GM10266 (cell line): Measurements from ENCODE around the gene NELL1.
"Not testable (repeated sequence)": the region's sequence is repeated elsewhere in the genome, so short reads cannot be mapped to it uniquely, and the experiment has no call there.

Experiments
- DNase-seq: peaks from one replicate; pipeline ENCODE4 v3.0.0; 2012; ENCODE audit errors: extremely low spot score
- CTCF ChIP-seq: IDR thresholded peaks from 2 replicates; pipeline ENCODE4 v1.5.1; 2012; ENCODE audit warnings: mild to moderate bottlenecking, low read depth; ENCODE audit not compliant: control insufficient read depth, insufficient read depth; ENCODE audit errors: missing control alignments

NELL1 gene

DNA sequence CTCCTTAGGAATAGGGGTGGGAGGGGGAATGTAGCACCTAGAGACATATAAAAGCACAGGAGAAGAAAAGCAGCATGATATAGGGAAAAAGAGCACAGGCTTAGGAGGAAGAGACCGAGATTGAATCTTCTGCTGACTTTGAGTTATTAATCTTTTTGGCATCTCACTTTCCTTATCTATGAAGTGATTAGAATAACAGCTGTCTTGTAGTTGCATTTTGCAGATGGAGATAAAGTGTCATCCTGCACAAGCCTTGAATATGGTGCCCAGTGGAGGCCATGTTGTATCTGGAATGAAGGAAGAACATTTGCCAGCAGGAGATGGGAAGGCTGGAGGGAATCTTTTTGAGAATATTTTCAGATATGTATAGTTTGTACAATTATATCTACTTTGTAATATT, 594.7 kb downstream of the NELL1 start:
- TF ChIP-seq CTCF, result no peak
- no peak for DNase-seq

DNA sequence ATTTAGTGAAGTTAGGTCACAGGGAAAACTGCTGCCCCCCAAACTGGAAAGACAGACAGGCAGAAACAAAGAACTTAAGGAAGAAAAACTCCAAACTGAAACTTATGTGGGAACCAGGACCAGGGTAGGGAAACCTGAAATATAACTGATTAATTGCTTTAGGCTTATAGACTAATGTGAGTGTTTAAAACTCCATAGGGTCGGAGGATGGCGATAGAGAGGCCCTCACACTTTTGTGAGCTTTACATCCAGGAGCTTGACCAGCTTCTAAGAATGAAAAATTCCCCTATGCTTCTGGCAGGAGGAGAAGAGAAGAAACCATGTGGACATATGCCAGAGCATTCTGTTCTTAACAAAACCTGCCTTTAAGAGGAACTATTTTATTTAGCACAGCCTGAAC, 598.6 kb downstream of the NELL1 start:
- no peak for TF ChIP-seq CTCF

DNA sequence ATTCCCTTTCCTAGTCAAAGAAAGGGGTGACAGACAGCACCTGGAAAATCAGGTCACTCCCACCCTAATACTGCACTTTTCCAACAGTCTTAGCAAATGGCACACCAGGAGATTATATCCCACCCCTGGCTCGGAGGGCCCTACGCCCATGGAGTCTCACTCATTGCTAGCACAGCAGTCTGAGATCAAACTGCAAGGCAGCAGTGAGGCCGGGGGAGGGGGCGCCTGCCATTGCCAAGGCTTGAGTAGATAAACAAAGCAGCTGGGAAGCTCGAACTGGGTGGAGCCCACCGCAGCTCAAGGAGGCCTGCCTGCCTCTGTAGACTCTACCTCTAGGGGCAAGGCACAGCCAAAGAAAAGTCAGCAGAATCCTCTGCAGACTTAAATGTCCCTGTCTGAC, 602.8 kb downstream of the NELL1 start:
- DNase-seq, result not testable (repeated sequence)

More for the DNA sequence above, 598.6 kb downstream of the NELL1 start:
- DNase-seq, result no peak

GRCh38 chr11:21278840-21279239, 609.5 kb downstream of the NELL1 start:
- TF ChIP-seq CTCF, result no peak
- DNase-seq, result no peak

GRCh38 chr11:21285104-21285503, 615.7 kb downstream of the NELL1 start:
- no peak for TF ChIP-seq CTCF
- DNase-seq, result no peak

DNA sequence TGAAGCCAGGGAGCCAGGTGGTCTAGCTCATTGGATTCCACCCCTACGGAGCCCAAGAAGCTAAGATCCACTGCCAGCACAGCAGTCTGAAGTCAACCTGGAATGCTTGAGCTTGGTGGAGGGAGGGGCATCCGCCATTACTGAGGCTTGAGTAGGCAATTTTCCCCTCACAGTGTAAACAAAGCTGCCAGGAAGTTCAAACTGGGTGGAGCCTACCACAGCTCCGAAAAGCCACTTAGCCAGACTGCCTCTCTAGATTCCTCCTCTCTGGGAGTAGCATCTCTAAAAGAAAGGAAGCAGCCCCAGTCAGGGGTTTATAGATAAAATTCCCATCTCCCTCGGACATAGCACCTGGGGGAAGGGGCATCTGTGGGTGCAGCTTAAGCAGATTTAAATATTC, 620.3 kb downstream of the NELL1 start:
- DNase-seq, result no peak
- no peak for TF ChIP-seq CTCF

GRCh38 chr11:21295508-21295907, 626.1 kb downstream of the NELL1 start:
- no peak for DNase-seq
- TF ChIP-seq CTCF, result no peak

DNA sequence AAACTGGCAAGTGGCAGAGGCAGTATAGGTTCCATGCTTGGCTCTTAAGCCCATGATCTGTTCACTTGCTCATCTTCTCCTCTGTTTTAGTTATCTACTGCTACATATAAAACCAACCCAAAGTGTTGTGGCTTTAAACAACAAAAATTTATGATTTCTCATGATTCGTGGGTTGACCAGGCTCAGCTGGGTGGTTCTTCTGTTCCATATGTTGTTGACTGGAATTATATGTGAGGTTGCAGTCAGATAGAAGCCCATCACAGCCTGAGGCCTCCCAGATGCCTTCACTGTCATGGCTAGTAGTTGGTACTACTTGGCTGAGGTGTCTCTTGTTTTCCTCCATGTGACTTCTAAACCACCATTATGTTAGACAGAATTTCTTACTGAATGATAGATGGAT, 632.6 kb downstream of the NELL1 start:
- no peak for TF ChIP-seq CTCF

More for the DNA sequence above, 632.6 kb downstream of the NELL1 start:
- DNase-seq, result no peak
